ENCODE results near the gene MARCHF10.

The MARCHF10 gene

DNA sequence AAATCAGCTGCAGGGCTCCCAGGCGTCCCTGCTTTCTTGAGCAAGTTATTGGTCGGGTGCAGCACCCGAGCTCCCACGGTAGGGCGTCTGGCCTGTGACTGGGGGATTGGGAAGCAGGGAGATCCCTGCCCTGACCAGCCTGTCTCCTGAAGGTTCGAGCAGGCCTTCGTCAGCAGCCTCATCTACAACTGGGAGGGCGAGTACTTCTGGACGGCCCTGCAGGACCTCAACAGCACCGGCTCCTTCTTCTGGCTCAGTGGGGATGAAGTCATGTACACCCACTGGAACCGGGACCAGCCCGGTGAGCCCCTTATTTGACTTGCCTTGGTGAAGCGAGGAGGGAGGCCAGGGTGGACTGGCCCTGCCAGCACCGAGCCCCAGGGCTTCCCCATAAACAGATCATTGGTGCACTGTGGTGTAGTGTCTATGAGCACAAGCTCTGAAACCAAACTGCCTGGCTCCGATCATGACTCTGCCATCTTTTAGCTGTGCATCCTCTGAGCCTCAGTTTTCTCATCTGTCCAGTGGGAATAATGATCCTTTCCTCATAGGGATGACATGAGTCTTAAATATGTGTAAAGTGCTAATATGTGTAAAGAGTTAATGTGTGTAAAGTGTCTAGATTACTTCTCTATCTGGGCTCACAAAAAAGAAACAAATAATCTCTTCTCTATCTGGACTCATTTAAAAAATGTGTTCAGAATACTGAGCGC, 131.7 kb downstream of the MARCHF10 start:
- no peak for TF ChIP-seq ZFX (IDR thresholded peaks at IDR 0.05)
- TF ChIP-seq, protein P1, sequence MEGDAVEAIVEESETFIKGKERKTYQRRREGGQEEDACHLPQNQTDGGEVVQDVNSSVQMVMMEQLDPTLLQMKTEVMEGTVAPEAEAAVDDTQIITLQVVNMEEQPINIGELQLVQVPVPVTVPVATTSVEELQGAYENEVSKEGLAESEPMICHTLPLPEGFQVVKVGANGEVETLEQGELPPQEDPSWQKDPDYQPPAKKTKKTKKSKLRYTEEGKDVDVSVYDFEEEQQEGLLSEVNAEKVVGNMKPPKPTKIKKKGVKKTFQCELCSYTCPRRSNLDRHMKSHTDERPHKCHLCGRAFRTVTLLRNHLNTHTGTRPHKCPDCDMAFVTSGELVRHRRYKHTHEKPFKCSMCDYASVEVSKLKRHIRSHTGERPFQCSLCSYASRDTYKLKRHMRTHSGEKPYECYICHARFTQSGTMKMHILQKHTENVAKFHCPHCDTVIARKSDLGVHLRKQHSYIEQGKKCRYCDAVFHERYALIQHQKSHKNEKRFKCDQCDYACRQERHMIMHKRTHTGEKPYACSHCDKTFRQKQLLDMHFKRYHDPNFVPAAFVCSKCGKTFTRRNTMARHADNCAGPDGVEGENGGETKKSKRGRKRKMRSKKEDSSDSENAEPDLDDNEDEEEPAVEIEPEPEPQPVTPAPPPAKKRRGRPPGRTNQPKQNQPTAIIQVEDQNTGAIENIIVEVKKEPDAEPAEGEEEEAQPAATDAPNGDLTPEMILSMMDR (conservative IDR thresholded peaks at IDR 0.05), result no peak
- no peak overlapping the region for H3K27ac ChIP-seq

DNA sequence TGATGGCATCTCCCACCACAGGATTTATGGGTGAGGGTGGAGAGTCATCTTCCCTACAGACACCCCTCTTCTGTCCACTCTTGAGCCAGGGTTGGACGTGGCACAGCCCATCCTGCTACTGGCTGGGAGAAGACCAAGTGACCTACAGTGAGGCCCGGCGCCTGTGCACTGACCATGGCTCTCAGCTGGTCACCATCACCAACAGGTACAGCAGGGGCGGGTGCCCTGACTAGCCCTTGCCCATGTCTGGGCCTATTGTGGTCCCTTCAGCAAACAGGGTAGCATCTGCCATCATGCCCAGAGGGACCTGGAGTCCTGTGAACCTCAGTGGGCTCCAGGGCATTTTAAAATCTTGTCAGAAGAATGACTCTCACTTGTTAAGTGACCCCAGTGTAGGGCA, 132.4 kb downstream of the MARCHF10 start:
- H3K27ac ChIP-seq, result no peak overlapping the region
- TF ChIP-seq, protein P1 (conservative IDR thresholded peaks at IDR 0.05), result no peak
- TF ChIP-seq ZFX (IDR thresholded peaks at IDR 0.05), result no peak

DNA sequence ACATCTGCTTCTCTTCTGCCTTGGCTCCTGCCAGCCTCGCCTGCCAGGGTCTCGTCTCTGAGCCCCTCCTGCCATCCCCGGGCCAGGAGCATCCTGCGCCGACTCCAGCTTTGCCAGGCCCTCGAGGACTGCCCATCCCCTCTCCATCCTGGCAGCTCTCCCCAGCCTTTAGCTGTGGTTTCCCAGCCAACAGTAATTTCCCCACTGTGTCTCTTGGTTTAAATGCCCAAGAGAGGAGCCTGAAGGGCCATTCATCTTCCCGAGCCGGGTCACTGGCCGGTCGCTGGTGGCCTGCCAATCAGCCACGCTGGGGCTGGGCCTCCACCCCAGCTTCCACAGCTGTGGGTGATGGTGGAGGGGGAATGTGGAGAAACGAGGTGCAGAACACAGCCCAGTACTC, 132.9 kb downstream of the MARCHF10 start:
- no peak overlapping the region for H3K27ac ChIP-seq
- TF ChIP-seq, protein P1 (conservative IDR thresholded peaks at IDR 0.05), result no peak
- TF ChIP-seq ZFX (IDR thresholded peaks at IDR 0.05), result no peak

DNA sequence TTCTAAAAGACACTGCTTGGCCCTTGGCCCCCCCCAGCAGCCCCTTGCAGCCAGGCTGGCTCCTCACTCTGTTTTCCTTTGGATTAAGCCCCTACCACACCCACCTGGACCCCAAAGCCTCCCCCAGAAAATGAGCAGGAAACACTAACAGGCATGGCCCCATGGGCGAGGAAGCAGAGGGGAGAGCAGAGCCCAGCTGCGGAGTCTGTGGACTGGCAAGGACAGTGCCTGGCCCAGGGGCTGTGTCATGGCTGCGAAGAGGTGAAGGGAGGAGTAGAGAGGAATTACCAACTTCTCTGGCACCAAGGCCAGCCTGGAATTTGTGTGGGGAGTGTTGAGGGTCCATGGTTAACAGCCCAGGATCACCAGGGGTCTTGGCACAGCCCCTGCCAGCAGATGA, 133.3 kb downstream of the MARCHF10 start:
- H3K27ac ChIP-seq, result no peak overlapping the region
- no peak for TF ChIP-seq ZFX (IDR thresholded peaks at IDR 0.05)
- TF ChIP-seq, protein P1 (conservative IDR thresholded peaks at IDR 0.05), result no peak

DNA sequence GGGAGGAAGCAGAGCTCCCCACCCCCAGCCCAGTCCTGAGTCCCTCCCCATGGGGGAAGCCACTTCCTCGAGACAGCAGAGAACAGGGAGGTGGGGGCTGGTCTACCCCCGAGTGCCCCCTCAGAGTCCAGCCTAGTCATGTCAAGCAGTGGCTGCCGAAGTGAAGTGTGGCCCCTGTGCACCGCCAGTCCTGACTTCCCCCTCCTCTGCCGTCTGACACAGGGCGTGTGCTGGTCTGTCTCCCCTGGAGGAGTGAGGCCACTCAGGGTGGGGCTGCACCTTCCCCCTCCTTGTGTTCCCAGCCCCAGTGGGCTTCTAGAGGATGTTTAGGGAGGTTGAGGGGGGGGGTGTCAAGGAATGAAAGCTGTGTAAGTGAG, 133.8 kb downstream of the MARCHF10 start:
- TF ChIP-seq ZFX (IDR thresholded peaks at IDR 0.05), result no peak
- TF ChIP-seq, protein P1 (conservative IDR thresholded peaks at IDR 0.05), result no peak
- no peak overlapping the region for H3K27ac ChIP-seq

DNA sequence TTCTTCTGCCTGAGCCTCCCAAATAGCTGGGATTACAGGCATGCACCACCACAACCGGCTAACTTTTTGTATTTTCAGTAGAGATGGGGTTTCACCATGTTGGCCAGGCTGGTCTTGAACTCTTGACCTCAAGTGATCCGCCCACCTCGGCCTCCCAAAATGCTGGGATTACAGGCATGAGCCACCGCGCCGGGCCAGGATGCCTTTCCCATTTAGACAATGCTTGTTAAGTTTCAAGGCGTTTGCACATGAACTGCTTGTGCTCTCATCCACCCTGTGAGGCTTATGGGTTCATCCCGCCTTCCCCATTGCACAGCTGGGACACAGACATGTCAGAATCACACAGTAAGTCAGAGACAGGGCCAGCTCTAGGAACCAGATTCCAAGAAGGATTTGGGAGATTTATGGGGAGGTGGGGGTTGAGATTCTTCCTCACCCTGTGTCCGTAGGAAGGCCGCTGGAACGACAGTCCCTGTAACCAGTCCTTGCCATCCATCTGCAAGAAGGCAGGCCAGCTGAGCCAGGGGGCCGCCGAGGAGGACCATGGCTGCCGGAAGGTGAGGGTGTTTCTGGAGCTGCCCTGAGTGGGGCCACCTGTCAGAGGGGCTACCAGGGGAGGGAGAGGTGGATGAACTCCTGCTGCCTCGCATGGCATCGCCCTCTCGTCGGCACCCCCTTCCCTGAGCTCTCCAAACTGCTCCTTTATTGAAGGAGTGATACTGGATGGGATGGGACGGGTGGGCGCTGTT, 134.3 kb downstream of the MARCHF10 start:
- no peak for TF ChIP-seq ZFX (IDR thresholded peaks at IDR 0.05)
- TF ChIP-seq, protein P1 (conservative IDR thresholded peaks at IDR 0.05), result no peak
- H3K27ac ChIP-seq, result no peak overlapping the region

DNA sequence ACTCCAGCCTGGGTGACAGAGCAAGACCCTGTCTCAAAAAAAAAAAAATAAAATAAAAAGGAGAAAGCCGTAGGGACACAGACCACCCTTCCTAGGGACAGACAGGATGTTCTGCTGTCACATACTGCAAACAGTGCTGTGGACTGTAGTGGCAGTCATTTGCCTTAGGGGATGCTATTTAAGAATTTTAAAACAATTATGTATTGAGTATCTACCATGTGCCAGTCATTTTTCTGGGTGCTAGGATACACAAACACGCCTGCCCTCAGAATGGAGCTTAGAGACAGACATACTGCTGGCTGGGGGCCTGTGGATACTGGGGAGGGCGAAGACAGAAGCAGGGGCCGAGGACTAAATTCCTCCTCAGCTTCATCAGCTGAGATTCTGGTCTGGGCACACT, 135.2 kb downstream of the MARCHF10 start:
- H3K27ac ChIP-seq, result no peak overlapping the region
- TF ChIP-seq, protein P1 (conservative IDR thresholded peaks at IDR 0.05), result no peak
- no peak for TF ChIP-seq ZFX (IDR thresholded peaks at IDR 0.05)
